Vagina (tissue), 2 donors: Measurements from ENCODE around the gene RASA3.

Experiments used
- POLR2A ChIP-seq, 2 donors: fragments of 450-650 bp; IDR thresholded peaks; one replicate each; pipeline ENCODE4 v1.6.1; 2017; ENCODE audit warnings: antibody characterized with exemption in 2 of 2, mild to moderate bottlenecking in 2 of 2, moderate library complexity in 2 of 2
- TF ChIP-seq, protein P1 (sequence below), 3 experiments: fragments of 450-650 bp in 2 of 3; fragments of 200-600 bp in 1 of 3; sonication (generic) in 1 of 3; IDR thresholded peaks; one replicate each; pipeline ENCODE4 v1.5.1; 2017 to 2019; ENCODE audit warnings: antibody characterized with exemption in 3 of 3, mild to moderate bottlenecking in 2 of 3, moderate library complexity in 2 of 3

GRCh38 chr13:113949546-113949945 lies 182.9 kb downstream of the RASA3 start:
- TF ChIP-seq, protein P1, sequence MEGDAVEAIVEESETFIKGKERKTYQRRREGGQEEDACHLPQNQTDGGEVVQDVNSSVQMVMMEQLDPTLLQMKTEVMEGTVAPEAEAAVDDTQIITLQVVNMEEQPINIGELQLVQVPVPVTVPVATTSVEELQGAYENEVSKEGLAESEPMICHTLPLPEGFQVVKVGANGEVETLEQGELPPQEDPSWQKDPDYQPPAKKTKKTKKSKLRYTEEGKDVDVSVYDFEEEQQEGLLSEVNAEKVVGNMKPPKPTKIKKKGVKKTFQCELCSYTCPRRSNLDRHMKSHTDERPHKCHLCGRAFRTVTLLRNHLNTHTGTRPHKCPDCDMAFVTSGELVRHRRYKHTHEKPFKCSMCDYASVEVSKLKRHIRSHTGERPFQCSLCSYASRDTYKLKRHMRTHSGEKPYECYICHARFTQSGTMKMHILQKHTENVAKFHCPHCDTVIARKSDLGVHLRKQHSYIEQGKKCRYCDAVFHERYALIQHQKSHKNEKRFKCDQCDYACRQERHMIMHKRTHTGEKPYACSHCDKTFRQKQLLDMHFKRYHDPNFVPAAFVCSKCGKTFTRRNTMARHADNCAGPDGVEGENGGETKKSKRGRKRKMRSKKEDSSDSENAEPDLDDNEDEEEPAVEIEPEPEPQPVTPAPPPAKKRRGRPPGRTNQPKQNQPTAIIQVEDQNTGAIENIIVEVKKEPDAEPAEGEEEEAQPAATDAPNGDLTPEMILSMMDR (IDR thresholded peaks at IDR 0.05): no peak
- TF ChIP-seq POLR2A (IDR thresholded peaks at IDR 0.05): no peak
